Measurements from ENCODE around the gene MRPS34. TPM values are rescaled to one million over a fixed set of nuclear protein-coding genes. Genes with fewer than 3 reads are reported as not detected.

MRPS34 gene
- total RNA-seq, 4 donors from 2014 or later: 47.1 to 75.2 (median 64.2) TPM

DNA sequence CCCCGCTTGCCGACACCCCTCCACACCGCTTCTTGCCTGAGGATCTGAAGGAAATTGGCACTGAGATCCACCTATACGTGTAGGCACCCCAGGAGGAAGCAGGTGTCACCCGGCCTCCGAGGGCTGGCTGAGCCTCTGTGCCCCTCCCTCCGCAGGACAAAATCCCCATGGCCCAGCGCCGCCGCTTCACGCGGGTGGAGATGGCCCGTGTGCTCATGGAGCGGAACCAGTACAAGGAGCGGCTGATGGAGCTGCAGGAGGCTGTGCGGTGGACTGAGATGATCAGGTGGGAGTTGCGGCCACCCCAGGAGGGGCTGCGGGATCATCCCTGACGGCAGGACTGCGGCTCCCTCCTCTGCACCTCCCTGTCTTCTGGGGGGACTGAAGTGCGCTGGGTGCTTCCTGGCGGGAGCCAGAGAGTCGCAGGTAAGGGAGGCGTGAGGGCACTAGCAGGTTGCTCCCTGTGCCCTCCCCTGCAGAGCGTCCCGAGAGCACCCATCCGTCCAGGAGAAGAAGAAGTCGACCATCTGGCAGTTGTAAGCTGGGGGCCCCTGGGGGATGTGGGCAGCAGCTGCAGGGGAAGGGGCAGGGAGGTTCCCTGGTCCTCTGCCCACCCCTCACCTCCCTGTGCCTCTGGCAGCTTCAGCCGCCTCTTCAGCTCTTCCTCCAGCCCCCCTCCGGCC is 10.6 kb downstream of the MRPS34 start:
- TF ChIP-seq CTCF (IDR thresholded peaks at IDR 0.05) (no peak), POLR2A (IDR thresholded peaks at IDR 0.05; ENCODE audit: low read depth) (no peak), EP300 (IDR thresholded peaks at IDR 0.05) (no peak), POLR2AphosphoS5 (IDR thresholded peaks at IDR 0.05) (no peak)
- Histone ChIP-seq H3K4me1 (peaks cover 0 to 10% (median 8%) of the 10 kb centered on the region in 4 donors), H3K9me3 (no peaks in the 10 kb centered on the region), H3K27ac (replicated peaks in 1 of 4) (no peak overlapping the region), H3K27me3 (no peaks in the 10 kb centered on the region), H3K36me3 (peaks cover 38 to 100% (median 97%) of the 10 kb centered on the region in 4 donors), H3K4me3 (no peak overlapping the region)
- DNase-seq (ENCODE audit: extremely low spot score): no peak
- WGBS: 94% methylated on average over 29 of the region's 30 CpGs
- intact Hi-C loops (cut with DNase I): no loop called here

- H3K27me3 ChIP-seq: no peaks in the 10 kb centered on the region
- no peaks in the 10 kb centered on the region for H3K9me3 ChIP-seq
- intact Hi-C loops (cut with DNase I): no loop called here
- H3K27ac ChIP-seq (replicated peaks in 1 of 4): no peak overlapping the region
- 86% methylated on average over 15 of the region's 15 CpGs for WGBS
- peaks cover 0 to 10% (median 8%) of the 10 kb centered on the region in 4 donors for H3K4me1 ChIP-seq
- H3K36me3 ChIP-seq: peaks cover 33 to 100% (median 95%) of the 10 kb centered on the region in 4 donors
- no peak for DNase-seq (ENCODE audit: extremely low spot score)
- no peak overlapping the region for H3K4me3 ChIP-seq
- TF ChIP-seq POLR2A (IDR thresholded peaks at IDR 0.05; ENCODE audit: low read depth) (no peak), EP300 (IDR thresholded peaks at IDR 0.05) (no peak), CTCF (IDR thresholded peaks at IDR 0.05) (no peak), POLR2AphosphoS5 (IDR thresholded peaks at IDR 0.05) (no peak)
Observed at GRCh38 chr16:1761751-1762150, 11.2 kb downstream of the MRPS34 start.

DNA sequence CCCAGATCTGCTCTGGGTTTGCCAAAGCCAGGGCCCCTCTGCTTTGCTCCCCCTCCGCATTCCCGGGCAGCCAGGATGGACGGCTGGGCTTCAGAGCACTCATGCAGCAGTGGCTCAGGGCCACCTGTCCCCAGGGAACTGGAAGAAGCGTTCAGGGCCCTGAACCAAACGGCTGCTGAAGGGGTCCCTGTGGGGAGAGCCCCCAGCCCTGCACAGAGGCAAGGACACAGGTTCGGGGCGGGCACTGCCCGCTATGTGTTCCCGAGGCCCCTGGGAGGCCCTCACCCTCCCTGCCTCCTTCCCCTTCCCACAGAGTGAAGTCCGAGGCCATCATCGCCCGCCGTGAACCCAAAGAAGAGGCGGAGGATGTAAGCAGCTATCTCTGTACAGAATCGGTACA is 12.0 kb downstream of the MRPS34 start:
- 91% methylated on average over 7 of the region's 15 CpGs for WGBS
- intact Hi-C loops (cut with DNase I): no loop called here
- Histone ChIP-seq H3K27me3 (no peaks in the 10 kb centered on the region), H3K36me3 (peaks cover 26 to 100% (median 91%) of the 10 kb centered on the region in 4 donors), H3K9me3 (no peaks in the 10 kb centered on the region), H3K4me3 (no peak overlapping the region), H3K4me1 (peaks cover 0 to 10% (median 8%) of the 10 kb centered on the region in 4 donors), H3K27ac (replicated peaks in 1 of 4) (no peak overlapping the region)
- TF ChIP-seq CTCF (IDR thresholded peaks at IDR 0.05): no peak
- TF ChIP-seq POLR2AphosphoS5 (IDR thresholded peaks at IDR 0.05): no peak
- no peak for DNase-seq (ENCODE audit: extremely low spot score)

GRCh38 chr16:1759511-1759910 is 13.4 kb downstream of the MRPS34 start:
- DNase-seq (ENCODE audit: extremely low spot score): no peak
- peaks cover 18 to 97% (median 91%) of the 10 kb centered on the region in 4 donors for H3K36me3 ChIP-seq
- intact Hi-C loops (cut with DNase I): no loop called here
- H3K27ac ChIP-seq (replicated peaks in 1 of 4): no peak overlapping the region
- no peak overlapping the region for H3K4me3 ChIP-seq
- no peaks in the 10 kb centered on the region for H3K27me3 ChIP-seq
- H3K4me1 ChIP-seq: peaks cover 0 to 10% (median 8%) of the 10 kb centered on the region in 4 donors
- H3K9me3 ChIP-seq: no peaks in the 10 kb centered on the region
- WGBS: 92% methylated on average over 15 of the region's 21 CpGs
- TF ChIP-seq EP300 (IDR thresholded peaks at IDR 0.05) (no peak), POLR2A (IDR thresholded peaks at IDR 0.05; ENCODE audit: low read depth) (no peak), CTCF (IDR thresholded peaks at IDR 0.05) (no peak)

GRCh38 chr16:1758923-1759322 is 14.0 kb downstream of the MRPS34 start:
- no peak for DNase-seq (ENCODE audit: extremely low spot score)
- no peak for TF ChIP-seq POLR2AphosphoS5 (IDR thresholded peaks at IDR 0.05)
- TF ChIP-seq EP300 (IDR thresholded peaks at IDR 0.05): no peak
- no peak for TF ChIP-seq POLR2A (IDR thresholded peaks at IDR 0.05; ENCODE audit: low read depth)
- TF ChIP-seq CTCF (IDR thresholded peaks at IDR 0.05): no peak
- H3K27ac ChIP-seq (replicated peaks in 1 of 4): no peak overlapping the region
- H3K4me1 ChIP-seq: peaks cover 0 to 8% (median 5%) of the 10 kb centered on the region in 4 donors
- H3K36me3 ChIP-seq: peaks cover 18 to 97% (median 91%) of the 10 kb centered on the region in 4 donors
- no peaks in the 10 kb centered on the region for H3K27me3 ChIP-seq
- no peaks in the 10 kb centered on the region for H3K9me3 ChIP-seq
- intact Hi-C loops (cut with DNase I): no loop called here
- 89% methylated on average over 11 of the region's 18 CpGs for WGBS
- H3K4me3 ChIP-seq: no peak overlapping the region
